Skin epidermis (tissue), 12 donors: ENCODE results near the gene MYH10.
"Not testable (repeated sequence)": the region's sequence is repeated elsewhere in the genome, so short reads cannot be mapped to it uniquely, and the experiment has no call there.

ENCODE experiments used
- H3K27ac ChIP-seq, 21 experiments: fragments of 200-600 bp; sonication (generic) in 11 of 21; one replicate each; pipeline ENCODE4 v1.5.0; 2020; ENCODE audit warnings: mild to moderate bottlenecking in 3 of 21, inconsistent platforms in 2 of 21, moderate library complexity in 2 of 21
- H3K4me3 ChIP-seq, 7 experiments: fragments of 200-600 bp; sonication (generic) in 2 of 7; one replicate each; pipeline ENCODE4 v1.5.0; 2020; ENCODE audit warnings: inconsistent platforms in 2 of 7, mild to moderate bottlenecking in 2 of 7, moderate library complexity in 1 of 7

The MYH10 gene

DNA sequence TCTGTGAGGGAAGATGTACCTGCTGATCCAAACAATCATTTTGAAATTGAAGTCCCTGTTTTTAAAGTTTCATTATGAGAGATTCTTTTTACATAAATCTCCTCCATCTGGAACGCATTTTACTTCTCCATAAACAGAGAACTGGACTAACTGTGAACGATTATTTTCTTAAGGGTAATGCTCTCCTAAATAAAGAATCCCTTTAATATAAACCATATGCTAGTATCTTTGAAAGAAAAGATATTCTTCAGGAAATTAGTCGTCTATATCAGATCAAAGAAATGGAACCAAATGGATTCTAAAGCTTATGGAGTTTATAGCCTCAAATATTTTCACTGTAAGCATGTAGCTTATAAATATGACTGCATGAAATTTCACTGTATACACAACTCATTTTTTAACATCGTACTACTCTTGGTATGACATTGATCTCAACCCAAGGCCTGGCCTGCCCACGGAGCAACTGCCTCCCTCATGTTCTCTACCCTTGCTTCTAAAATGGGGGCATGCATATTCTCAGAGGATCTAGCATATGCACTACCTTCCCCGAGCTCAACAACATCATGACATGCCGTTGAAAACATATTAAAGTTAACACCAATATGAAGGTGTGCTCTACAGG is 66.4 kb downstream of the MYH10 start:
- H3K4me3 ChIP-seq: no peak overlapping the region
- peak overlapping the region in 1 of 21 experiments; percentile 25 for H3K27ac ChIP-seq

GRCh38 chr17:8563024-8563776 is 67.3 kb downstream of the MYH10 start:
- Histone ChIP-seq H3K27ac (no peak overlapping the region), H3K4me3 (no peak overlapping the region)

GRCh38 chr17:8558144-8558543 is 72.4 kb downstream of the MYH10 start:
- no peak overlapping the region for H3K4me3 ChIP-seq
- no peak overlapping the region for H3K27ac ChIP-seq

- H3K27ac ChIP-seq: no peak overlapping the region
- no peak overlapping the region for H3K4me3 ChIP-seq
These were observed 73.2 kb downstream of the MYH10 start for GRCh38 chr17:8557176-8557806.

DNA sequence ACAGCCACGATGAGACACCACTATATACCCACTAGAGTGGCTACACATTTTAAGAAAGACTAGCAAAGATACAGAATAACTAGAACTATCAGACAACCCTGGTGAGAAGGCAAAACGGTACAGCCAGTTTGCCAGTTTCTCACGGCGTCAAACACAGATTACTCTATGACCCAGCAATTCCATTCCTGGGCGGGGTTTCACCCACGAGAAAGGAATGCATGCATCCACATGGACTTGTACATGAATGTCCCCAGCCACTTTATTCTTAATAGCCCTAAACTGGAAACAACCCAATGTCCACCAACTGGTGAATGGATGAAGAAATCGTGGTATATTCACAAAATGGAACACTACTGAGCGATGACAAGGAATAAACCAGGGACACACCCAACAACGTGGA is 74.5 kb downstream of the MYH10 start:
- Histone ChIP-seq H3K27ac (no peak overlapping the region), H3K4me3 (no peak overlapping the region)

GRCh38 chr17:8555062-8555461 is 75.5 kb downstream of the MYH10 start:
- H3K27ac ChIP-seq: no peak overlapping the region

DNA sequence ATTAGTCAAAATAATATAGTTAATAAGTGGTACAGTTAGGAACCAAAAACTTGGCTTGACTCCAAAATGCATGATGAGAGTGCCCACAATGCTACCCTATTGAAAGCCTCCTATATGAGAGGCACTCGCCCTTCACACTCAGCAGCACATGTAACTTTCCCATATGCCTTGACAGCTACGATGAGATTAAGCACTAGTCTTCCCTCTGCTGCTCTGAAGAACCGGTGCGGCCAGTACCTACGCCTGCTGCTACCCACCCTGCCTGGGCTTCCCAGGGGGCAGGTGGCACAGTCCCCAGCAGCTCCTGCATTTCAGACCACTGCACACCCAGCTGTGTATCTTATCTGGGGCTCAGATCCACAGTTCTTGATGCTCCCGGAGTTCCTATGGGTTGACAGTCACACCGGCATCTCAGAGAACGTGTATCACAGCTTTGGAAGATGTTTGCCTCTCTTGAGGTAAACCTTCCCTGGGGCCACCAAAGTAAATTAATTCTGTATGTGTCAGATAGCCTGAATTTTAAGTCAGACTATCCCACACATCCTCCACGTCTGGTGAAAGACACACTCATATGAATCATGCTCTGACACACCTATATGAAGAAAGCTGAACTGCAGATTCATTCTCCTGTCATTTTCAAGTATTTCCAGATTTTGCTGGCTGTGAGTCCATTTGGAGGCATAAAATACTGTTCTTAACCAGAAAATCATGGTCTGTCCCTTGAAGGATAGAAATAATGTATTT is 77.8 kb downstream of the MYH10 start:
- H3K27ac ChIP-seq: no peak overlapping the region
- no peak overlapping the region for H3K4me3 ChIP-seq

More at GRCh38 chr17:8555062-8555461, 75.5 kb downstream of the MYH10 start:
- H3K4me3 ChIP-seq: no peak overlapping the region

DNA sequence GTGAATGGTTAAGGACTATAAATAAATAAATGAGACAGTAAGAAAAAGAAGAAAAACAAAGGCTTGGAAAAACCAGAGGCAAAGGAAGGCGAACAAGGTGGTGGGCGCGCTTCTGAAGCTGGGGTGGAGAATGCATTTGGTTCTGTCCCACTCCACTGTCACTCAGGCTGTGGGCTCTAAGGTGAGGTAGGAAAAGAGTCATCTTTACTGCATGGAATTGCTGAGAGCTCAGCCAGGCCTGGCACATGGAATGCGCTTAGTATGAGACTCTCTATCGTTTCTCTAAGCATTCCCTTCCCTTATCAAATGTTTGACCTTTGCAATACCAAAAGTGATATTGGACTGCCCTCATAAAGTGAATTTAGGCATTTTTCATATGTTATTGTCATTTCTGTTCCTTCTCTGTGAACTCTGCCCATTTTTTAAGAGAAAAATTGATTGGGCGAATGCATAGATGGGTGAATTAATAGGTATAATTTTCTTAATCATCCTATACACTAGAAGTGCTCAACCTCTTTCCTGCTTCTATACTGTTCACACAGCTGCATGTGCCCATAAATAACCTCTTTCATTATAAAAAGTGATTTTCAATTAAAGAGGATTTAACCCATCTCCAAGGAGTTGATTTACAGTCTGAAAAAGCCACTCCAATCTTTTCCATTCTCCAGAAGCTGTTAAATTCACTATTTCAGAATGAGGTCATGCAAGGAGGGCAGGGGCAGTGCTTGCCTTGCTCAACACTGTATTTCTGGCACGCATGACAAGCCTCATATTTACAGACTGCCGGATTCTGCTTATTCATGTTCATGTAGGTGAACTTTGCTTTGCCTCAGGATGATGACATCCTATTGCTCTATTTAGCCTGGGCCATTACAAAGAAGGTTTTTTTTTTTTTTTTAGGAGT is 87.7 kb downstream of the MYH10 start:
- Histone ChIP-seq H3K27ac (no peak overlapping the region), H3K4me3 (no peak overlapping the region)

GRCh38 chr17:8539976-8540375 is 90.5 kb downstream of the MYH10 start:
- not testable (repeated sequence) for H3K4me3 ChIP-seq, H3K27ac ChIP-seq

GRCh38 chr17:8537734-8538133 is 92.8 kb downstream of the MYH10 start:
- no peak overlapping the region for H3K4me3 ChIP-seq
- H3K27ac ChIP-seq: no peak overlapping the region

DNA sequence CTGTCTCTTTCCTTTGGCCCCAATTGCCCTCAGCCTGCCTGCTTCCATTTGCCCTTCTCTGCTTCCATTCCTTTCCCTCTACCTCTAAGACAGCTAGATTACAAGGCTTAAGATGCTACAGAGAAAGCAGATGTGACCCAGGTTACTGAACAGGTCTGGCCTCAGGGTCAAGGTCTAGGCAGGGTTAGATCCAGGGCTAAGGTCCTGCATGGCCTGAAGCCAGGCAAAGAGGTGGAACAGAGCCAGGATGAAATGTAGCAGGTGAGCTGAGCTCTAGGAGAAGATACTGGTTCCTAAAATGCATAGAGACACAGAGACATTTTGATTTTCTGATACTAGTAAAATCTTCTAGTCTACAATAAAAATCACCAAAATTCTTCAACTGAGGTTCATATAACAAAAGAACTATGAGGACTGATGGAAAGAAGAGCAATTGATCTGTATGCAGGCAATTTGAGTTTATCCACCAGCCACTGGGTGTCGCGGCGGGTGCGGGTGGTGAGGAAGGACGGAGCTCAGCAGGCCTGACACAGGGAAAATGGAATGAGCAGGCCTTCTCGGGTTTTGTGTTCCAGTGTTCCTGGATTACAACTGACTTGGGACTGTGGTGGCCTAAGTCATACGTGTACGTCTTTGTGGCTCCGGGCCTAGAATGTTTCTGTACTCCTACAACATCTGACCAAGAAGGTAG is 95.9 kb downstream of the MYH10 start:
- Histone ChIP-seq H3K27ac (no peak overlapping the region), H3K4me3 (no peak overlapping the region)

DNA sequence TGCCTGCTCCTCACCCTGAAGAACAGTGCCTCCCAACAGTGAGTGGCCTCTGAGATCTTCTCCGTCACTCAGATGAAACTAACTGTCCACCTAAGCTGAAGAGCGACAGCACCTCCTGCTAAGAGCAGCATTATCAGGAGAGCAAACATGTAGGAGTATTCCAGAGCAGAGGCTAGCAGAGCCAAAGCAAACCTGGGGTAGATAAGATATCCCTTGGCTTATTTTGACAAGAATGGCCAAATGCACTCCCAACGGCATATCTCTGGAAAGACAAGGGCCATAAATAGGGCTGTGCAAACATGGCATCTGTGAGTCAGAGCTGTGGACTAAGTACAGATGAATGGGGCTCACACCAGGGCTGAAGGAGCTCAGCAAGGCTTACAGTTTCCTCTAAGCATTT is 98.5 kb downstream of the MYH10 start:
- Histone ChIP-seq H3K27ac (no peak overlapping the region), H3K4me3 (no peak overlapping the region)

DNA sequence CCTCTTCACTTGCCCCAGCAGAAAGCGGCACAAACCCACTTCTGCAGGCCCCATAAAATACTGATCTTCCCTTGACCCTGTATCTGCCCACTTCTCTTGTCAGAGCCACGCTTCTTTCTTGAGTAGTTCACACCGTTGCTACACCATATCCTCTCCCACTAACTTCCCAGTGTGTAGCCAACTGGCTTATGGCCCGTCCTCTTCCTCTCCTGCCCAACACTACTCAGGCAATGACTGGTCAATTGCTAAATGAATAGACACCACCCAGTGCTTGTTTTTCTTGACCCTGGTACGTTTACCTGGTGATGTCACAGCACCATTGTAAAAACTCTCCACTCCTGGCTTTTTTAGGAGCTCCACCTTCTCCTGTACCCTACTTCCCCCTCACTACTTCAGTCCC is 107.9 kb downstream of the MYH10 start:
- no peak overlapping the region for H3K27ac ChIP-seq
- H3K4me3 ChIP-seq: no peak overlapping the region

DNA sequence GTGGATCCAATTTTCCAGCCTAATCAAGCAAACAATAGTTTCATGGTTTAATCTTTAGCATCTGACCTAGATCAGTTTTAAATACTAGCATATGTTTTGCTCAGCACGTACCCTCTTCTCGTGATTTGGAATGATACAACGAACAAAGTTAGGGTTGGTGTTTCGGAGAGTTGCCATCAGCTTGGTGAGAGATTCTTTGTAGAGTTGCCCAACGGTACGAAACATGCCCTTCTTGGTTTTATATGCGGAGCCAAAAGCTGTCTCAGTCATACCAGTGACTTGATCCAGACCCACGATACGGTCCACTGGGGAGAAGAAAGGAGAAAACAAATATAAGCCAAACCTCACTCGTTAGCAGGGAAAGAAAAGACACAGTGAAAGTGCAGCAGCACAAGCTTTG is 109.5 kb downstream of the MYH10 start:
- H3K4me3 ChIP-seq: no peak overlapping the region
- H3K27ac ChIP-seq: peak overlapping the region in 2 of 21 experiments; percentile 11 to 38

DNA sequence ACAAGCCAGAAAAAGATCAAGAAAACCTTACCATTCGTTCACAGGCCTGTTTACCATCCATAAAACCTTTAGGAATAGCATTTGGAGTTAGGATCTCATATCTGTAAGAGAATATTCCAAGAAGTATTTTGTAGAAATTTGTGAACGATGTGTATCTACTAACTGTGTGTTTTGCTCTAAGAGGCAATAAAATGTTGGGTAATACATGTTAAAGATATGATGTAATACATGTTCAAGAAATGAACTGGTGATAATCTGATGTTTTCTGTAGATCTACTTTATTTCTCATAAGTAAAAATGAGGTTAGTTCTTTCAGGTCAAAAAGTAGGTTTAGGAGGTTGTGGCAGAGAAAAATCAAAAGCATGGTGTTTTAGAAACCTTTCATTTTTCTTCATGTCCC is 111.7 kb downstream of the MYH10 start:
- no peak overlapping the region for H3K27ac ChIP-seq
- H3K4me3 ChIP-seq: no peak overlapping the region

DNA sequence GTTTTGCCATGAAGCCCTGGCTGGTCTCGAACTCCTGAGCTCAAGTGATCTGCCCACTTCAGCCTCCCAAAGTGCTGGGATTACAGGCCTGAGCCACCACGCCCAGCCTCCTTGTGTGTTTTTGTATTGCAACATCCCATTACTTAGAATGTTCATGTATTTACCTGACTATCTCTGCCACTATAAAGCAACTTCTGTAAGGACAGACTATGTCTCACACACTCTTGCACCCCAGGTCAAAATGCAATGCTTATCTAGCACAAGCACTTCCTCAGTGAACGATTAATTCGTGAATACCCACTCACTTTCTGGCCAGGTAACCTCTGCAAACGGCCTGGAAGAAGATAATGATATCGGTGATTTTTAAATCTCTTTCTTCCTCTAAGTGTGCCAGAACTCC is 112.2 kb downstream of the MYH10 start:
- Histone ChIP-seq H3K4me3 (no peak overlapping the region), H3K27ac (no peak overlapping the region)

DNA sequence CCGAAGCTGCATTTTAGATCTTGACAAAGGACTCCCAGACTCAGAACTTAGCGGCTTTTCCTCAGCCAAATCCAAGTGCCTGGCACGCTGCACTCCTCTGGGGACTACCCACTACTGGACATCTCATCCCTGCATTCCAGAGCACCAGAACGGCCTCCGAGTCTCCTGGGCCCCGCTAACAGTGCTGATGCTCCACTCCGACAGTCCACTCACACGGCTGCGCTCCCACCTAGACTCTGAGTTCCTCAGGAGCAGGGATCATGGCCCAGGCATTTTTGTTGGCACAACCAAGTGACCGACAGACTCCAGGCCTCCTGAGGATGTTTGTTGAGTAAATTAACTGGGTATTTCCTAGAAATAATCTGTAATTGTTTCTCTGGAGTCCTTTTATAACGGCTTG is 115.7 kb downstream of the MYH10 start:
- no peak overlapping the region for H3K4me3 ChIP-seq
- no peak overlapping the region for H3K27ac ChIP-seq

DNA sequence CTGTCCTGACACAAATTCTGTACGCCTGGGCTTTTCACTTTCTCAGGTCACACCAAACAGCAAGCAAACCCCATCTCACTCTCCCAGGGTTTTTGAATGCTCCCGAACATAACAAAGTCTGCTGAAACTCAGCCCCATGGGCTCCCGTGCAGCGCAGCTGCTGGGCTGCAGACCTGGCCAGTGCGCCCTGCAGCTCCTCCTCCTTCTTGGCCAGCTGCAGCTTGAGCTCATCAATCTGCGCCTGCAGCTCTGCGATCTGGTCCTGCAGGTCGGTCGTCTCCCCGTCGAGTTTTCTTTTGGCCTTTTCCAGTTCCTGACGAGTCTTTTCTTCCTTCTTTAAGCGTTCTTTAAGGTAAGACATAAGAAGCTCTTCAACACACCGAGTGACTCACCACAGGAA is 124.4 kb downstream of the MYH10 start:
- H3K4me3 ChIP-seq: no peak overlapping the region
- H3K27ac ChIP-seq: no peak overlapping the region
